HL-60 (cell line): ENCODE measurements around the gene FAM149B1.

Source experiments
- CTCF ChIP-seq: IDR thresholded peaks from one replicate; pipeline ENCODE4 v1.5.1; 2011; ENCODE audit warnings: low read length, control low read depth, inconsistent platforms; ENCODE audit not compliant: insufficient read depth
- POLR2AphosphoS5 ChIP-seq: IDR thresholded peaks from 2 replicates; pipeline ENCODE4 v1.6.1; 2012; ENCODE audit warnings: low read depth
- SPI1 ChIP-seq: IDR thresholded peaks from 2 replicates; pipeline ENCODE4 v1.6.1; 2012; ENCODE audit warnings: low read depth, mild to moderate bottlenecking, borderline replicate concordance

- TF ChIP-seq CTCF (no peak), POLR2AphosphoS5 (no peak), SPI1 (no peak)
These were observed 53.1 kb downstream of the FAM149B1 start for GRCh38 chr10:73220989-73221388.
